Mucosa of gallbladder (tissue), 1 donor: ENCODE data around the gene IL12RB1. TPM values are rescaled to one million over a fixed set of nuclear protein-coding genes. Genes with fewer than 3 reads are reported as not detected.

Source experiments
- DNase-seq: peaks from one replicate; pipeline ENCODE4 v3.0.0-alpha.2; 2020; ENCODE audit warnings: low spot score
- total RNA-seq: library from RNA; stranded (reverse); gene quantifications from one replicate; pipeline ENCODE4 v1.2.1, GENCODE V29; 2021
- donor health status: DM: no; HTN: no; CAD: no.

The IL12RB1 gene
- total RNA-seq, 1 donor from 2014 or later = 3.1 TPM

DNA sequence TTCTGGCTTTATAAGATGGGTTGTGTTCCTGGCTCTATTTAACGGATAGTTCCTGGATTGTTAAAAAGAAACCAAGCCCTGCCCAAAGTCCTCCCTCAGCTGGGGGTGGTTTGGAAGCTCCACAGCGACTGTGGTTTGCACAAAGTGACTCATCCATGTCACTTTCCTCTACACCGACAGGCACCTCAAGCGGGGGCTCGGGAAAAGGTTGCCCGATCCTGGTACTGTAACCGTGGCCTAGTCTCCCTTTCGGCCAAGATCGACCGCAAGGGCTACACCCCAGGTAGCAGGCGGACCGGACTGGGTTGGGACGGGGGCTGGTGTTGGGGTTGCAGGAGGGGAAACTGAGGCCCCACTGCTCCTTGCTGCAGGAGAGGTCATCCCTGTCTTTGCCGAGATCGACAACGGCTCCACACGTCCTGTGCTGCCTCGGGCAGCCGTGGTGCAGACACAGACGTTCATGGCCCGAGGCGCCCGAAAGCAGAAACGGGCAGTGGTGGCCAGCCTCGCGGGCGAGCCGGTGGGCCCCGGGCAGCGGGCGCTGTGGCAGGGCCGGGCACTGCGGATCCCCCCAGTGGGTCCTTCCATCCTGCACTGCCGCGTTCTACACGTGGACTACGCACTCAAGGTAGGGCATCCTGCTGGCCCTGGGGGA lies 77.2 kb downstream of the IL12RB1 start:
- DNase-seq = peak; percentile 77

Other genes with a start within 250 kb of the IL12RB1 start
- 13.4 TPM for gene JAK3, start 239.0 kb downstream of the IL12RB1 start, total RNA-seq
- 1,253 TPM for gene RPL18A, start 227.0 kb downstream of the IL12RB1 start, total RNA-seq
- not detected for gene SLC5A5, start 215.0 kb downstream of the IL12RB1 start, total RNA-seq
- gene CCDC124, start 153.9 kb downstream of the IL12RB1 start, total RNA-seq = 68.3 TPM
- gene KCNN1, start 119.8 kb downstream of the IL12RB1 start, total RNA-seq = 1.6 TPM
- gene ARRDC2, start 78.8 kb downstream of the IL12RB1 start, total RNA-seq = 53.9 TPM
- gene MAST3, start 10.8 kb upstream of the IL12RB1 start, total RNA-seq = 24.5 TPM
- gene PIK3R2, start 66.2 kb upstream of the IL12RB1 start, total RNA-seq = 74.2 TPM
- 44.7 TPM for gene IFI30, start 86.9 kb upstream of the IL12RB1 start, total RNA-seq
- 9.3 TPM for gene MPV17L2, start 106.3 kb upstream of the IL12RB1 start, total RNA-seq
- 5.5 TPM for gene RAB3A, start 117.1 kb upstream of the IL12RB1 start, total RNA-seq
- gene PDE4C, start 139.5 kb upstream of the IL12RB1 start, total RNA-seq = 2.1 TPM
- gene IQCN, start 187.5 kb upstream of the IL12RB1 start, total RNA-seq = 2.9 TPM
- 303 TPM for gene JUND, start 194.7 kb upstream of the IL12RB1 start, total RNA-seq
- 92.9 TPM for gene LSM4, start 236.1 kb upstream of the IL12RB1 start, total RNA-seq